ACC112 (cell line): ENCODE data around the gene KCNQ1OT1.

Experiments used
- H2AFZ ChIP-seq: fragments of 200-600 bp; sonication (generic); one replicate; pipeline ENCODE4 v1.6.0; 2017; ENCODE audit warnings: antibody characterized with exemption, low read length; ENCODE audit not compliant: unreplicated experiment
- H3K27ac ChIP-seq: fragments of 200-600 bp; sonication (generic); 2 replicates; pipeline ENCODE4 v1.5.1; 2014; ENCODE audit warnings: low read depth, mild to moderate bottlenecking, antibody characterized with exemption, low read length, moderate library complexity
- H3K27me3 ChIP-seq: fragments of 200-600 bp; sonication (generic); 2 replicates; pipeline ENCODE4 v1.6.1; 2014; ENCODE audit warnings: mild to moderate bottlenecking, antibody characterized with exemption, low read length, moderate library complexity, mixed read lengths; ENCODE audit not compliant: insufficient read depth
- H3K36me3 ChIP-seq: fragments of 200-600 bp; sonication (generic); 2 replicates; pipeline ENCODE4 v1.6.1; 2016; ENCODE audit warnings: mild to moderate bottlenecking, antibody characterized with exemption, low read length, moderate library complexity, mixed read lengths; ENCODE audit not compliant: insufficient read depth
- H3K4me1 ChIP-seq: fragments of 200-600 bp; sonication (generic); one replicate; pipeline ENCODE4 v1.6.1; 2016; ENCODE audit warnings: low read length, mixed read lengths; ENCODE audit not compliant: insufficient read depth, unreplicated experiment, control insufficient read depth
- H3K4me3 ChIP-seq: fragments of 200-600 bp; sonication (generic); 2 replicates; pipeline ENCODE4 v1.5.1; 2014; ENCODE audit warnings: mild to moderate bottlenecking, low read depth, low read length
- H3K79me2 ChIP-seq: fragments of 200-600 bp; sonication (generic); one replicate; pipeline ENCODE4 v1.6.0; 2016; ENCODE audit warnings: low read length; ENCODE audit not compliant: control insufficient read depth, unreplicated experiment, insufficient read depth

Gene KCNQ1OT1

DNA sequence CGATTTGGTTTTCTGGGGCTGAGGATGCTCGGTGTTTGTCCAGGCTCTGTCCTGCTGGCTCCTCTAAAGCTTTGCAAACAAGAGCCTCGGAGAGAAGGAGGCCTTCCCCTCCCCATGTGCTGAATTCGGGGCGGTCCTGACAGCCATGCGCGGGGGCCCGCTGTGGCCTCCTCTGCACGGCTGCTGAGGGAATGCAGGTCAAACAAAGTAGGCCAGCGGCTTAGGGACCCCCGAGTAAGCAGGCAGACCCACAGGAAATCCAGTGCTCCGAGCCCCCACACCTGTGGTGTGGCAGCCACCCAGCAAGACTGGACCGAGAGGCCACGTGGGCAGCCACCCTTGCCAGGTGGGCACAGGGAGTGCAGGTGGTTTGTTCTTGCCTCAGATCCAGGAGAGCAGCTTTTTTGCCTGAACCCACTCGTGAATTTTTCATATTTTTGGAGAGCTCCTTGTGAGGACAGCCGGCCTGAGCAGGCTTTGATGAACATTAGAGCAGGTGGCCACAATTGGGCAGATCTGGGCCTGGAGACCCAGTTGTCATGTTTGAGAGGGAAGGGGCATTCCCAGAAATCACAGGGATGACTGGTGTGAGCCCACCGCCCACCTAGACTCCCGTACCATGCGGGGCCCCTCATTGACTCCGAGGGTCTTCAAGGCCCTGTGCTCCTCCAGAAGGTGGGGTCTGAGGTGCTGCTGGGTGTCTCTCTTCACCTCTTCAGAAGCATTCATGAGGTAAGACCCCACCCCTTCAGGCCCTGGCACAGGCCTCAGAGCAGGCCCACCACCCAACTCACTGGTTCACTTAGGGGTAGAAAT, 43.0 kb upstream of the KCNQ1OT1 start:
- H3K27me3 ChIP-seq, result no peaks in the 10 kb centered on the region
- no peak overlapping the region for H2AFZ ChIP-seq
- peaks cover 24% of the 10 kb centered on the region for H3K4me1 ChIP-seq
- no peaks in the 10 kb centered on the region for H3K79me2 ChIP-seq
- no peaks in the 10 kb centered on the region for H3K36me3 ChIP-seq
- no peak overlapping the region for H3K27ac ChIP-seq
- no peak overlapping the region for H3K4me3 ChIP-seq

- no peaks in the 10 kb centered on the region for H3K27me3 ChIP-seq
These were observed 42.4 kb upstream of the KCNQ1OT1 start for GRCh38 chr11:2742201-2742600.

DNA sequence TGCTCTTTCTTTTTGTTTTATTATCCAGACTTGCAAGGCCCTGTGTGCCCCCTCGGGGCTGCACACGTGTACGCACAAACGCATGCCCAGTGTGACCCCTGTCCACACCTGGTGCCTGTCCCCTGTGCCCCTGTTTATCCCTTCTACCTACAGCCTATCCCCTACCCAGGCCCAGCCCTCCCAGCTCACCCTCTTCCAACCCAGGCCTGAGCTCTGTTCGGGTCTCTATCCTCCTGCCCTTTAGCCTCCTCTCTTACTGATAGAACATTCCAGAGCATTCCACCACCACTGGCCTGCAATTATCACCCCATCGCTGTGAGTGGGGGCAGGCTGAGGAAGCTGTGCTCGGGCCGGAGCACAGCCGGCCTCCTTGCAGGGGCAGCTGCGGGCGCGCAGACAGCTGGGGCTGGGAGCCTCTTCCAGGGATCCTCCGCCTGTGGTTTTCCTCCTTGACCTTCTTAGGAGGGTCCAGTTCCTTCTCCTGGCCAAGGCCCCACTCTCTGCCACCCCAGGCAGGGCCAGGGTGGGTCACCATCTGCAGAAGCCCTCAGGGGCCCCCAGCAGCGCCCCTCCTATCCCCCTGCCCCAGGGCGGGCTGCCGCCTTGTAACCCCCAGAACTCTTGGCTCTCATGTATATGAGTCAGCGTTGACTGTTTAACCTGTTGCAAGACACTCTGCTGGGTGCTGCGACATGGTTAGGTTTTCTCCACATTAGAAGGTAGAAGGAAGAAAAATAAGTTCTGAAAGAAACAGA, 41.8 kb upstream of the KCNQ1OT1 start:
- Histone ChIP-seq H3K4me1 (peaks cover 32% of the 10 kb centered on the region), H3K4me3 (peak overlapping the region; percentile 41), H3K36me3 (no peaks in the 10 kb centered on the region), H3K27me3 (no peaks in the 10 kb centered on the region), H3K27ac (peak overlapping the region; percentile 47), H2AFZ (peak overlapping the region; percentile 82), H3K79me2 (no peaks in the 10 kb centered on the region)

More at GRCh38 chr11:2742201-2742600, 42.4 kb upstream of the KCNQ1OT1 start:
- Histone ChIP-seq H3K27ac (no peak overlapping the region), H2AFZ (no peak overlapping the region), H3K4me3 (no peak overlapping the region), H3K36me3 (no peaks in the 10 kb centered on the region), H3K79me2 (no peaks in the 10 kb centered on the region), H3K4me1 (peaks cover 30% of the 10 kb centered on the region)

DNA sequence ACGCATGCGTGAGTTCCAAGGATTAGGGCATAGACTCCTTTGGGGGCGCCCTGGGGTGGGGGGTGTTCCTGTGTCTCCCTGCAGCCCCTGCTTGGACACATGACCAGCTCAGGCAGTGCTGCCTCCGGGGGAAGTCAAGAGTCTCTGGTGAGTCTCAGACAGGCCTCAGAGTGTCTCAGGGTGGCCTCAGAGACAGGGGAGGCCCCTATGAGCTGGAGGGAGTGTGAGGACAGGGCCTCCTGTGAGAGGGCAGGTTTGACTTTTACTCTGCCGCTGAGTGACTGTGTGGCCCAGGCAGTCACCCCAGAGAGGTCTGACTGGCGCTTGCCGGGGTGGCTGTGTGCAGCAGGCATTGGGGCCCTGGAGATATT, 41.2 kb upstream of the KCNQ1OT1 start:
- no peak overlapping the region for H3K27ac ChIP-seq
- H3K4me1 ChIP-seq, result peaks cover 32% of the 10 kb centered on the region
- H3K79me2 ChIP-seq, result no peaks in the 10 kb centered on the region
- H3K4me3 ChIP-seq, result no peak overlapping the region
- no peaks in the 10 kb centered on the region for H3K36me3 ChIP-seq
- H3K27me3 ChIP-seq, result no peaks in the 10 kb centered on the region
- no peak overlapping the region for H2AFZ ChIP-seq

DNA sequence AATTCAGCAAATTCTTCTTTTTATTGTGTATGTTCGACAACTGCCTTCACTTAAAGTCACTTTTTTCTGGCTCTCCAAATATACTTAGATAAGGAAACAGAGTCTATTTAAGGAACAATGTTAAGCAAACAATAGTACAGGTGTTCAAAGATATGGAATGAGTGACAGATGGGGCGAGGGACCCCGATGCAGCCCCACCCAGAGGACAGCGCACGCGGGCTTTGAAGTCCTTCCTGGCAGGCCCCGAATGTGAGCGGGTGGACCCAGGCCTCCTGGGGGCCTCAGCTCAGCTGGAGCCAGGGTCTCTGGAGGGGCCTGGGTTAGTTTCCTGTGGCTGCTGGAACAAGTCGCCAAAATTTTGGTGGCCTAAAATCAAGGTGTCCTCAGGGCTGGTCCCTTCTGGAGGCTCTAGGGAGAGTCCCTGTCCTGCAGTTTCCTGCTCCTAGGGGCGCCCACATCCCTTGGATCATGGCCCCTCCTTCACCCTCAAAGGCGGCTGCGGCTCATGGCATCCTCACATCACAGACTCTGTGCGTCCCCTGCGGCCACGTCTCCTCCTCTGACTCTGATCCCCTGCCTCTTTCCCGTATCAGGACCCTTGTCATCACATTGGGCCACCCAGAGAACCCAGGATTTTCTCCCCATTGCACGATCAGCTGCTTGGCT, 40.6 kb upstream of the KCNQ1OT1 start:
- H3K4me3 ChIP-seq, result no peak overlapping the region
- H2AFZ ChIP-seq, result no peak overlapping the region
- H3K36me3 ChIP-seq, result no peaks in the 10 kb centered on the region
- peaks cover 32% of the 10 kb centered on the region for H3K4me1 ChIP-seq
- no peak overlapping the region for H3K27ac ChIP-seq
- no peaks in the 10 kb centered on the region for H3K27me3 ChIP-seq
- H3K79me2 ChIP-seq, result no peaks in the 10 kb centered on the region

GRCh38 chr11:2739531-2740274, 39.9 kb upstream of the KCNQ1OT1 start:
- H3K4me3 ChIP-seq, result no peak overlapping the region
- no peaks in the 10 kb centered on the region for H3K79me2 ChIP-seq
- no peaks in the 10 kb centered on the region for H3K36me3 ChIP-seq
- H3K27me3 ChIP-seq, result no peaks in the 10 kb centered on the region
- peaks cover 34% of the 10 kb centered on the region for H3K4me1 ChIP-seq
- no peak overlapping the region for H3K27ac ChIP-seq
- H2AFZ ChIP-seq, result no peak overlapping the region

- Histone ChIP-seq H2AFZ (no peak overlapping the region), H3K79me2 (no peaks in the 10 kb centered on the region), H3K4me1 (peaks cover 42% of the 10 kb centered on the region), H3K36me3 (no peaks in the 10 kb centered on the region), H3K27me3 (no peaks in the 10 kb centered on the region), H3K27ac (no peak overlapping the region), H3K4me3 (no peak overlapping the region)
These were observed 39.0 kb upstream of the KCNQ1OT1 start for GRCh38 chr11:2738551-2739431.

GRCh38 chr11:2737866-2738265, 38.1 kb upstream of the KCNQ1OT1 start:
- Histone ChIP-seq H2AFZ (no peak overlapping the region), H3K4me1 (peaks cover 42% of the 10 kb centered on the region)

DNA sequence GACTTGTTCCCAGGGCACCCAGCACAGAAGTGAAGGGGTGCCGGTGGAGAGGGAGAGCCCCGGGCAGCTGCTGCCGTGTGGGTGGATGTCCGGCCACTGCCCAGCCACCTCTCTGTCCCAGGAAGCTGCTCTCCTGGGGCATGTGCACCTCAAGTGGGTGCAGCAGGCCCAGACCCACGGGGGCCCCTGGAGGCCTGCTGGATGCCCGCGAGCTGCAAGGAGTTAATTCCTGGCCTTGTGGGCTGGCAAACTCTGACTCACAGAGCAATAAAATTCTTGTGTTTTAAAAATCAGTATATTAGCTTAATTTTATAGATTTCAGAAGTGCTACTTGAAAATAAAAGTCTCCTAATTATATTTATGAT, 37.4 kb upstream of the KCNQ1OT1 start:
- Histone ChIP-seq H3K27me3 (no peaks in the 10 kb centered on the region), H3K4me3 (no peak overlapping the region), H3K27ac (no peak overlapping the region), H3K36me3 (no peaks in the 10 kb centered on the region), H3K79me2 (no peaks in the 10 kb centered on the region), H2AFZ (no peak overlapping the region), H3K4me1 (peaks cover 40% of the 10 kb centered on the region)

More at GRCh38 chr11:2737866-2738265, 38.1 kb upstream of the KCNQ1OT1 start:
- H3K27ac ChIP-seq, result no peak overlapping the region
- no peaks in the 10 kb centered on the region for H3K79me2 ChIP-seq
- H3K27me3 ChIP-seq, result no peaks in the 10 kb centered on the region
- H3K36me3 ChIP-seq, result no peaks in the 10 kb centered on the region
- no peak overlapping the region for H3K4me3 ChIP-seq
